ENCODE measurements around the gene SELL. TPM values are rescaled to one million over a fixed set of nuclear protein-coding genes. Genes with fewer than 3 reads are reported as not detected.

SELL gene
- total RNA-seq, 1 experiment from 2014 or later: not detected

GRCh38 chr1:169726851-169727250, 15.4 kb upstream of the SELL start:
- Mint-ChIP-seq H3K9me3 (ENCODE audit: unreplicated experiment) (no peaks in the 10 kb centered on the region), H3K36me3 (ENCODE audit: insufficient read depth, unreplicated experiment) (no peaks in the 10 kb centered on the region), H3K27me3 (ENCODE audit: insufficient read depth, unreplicated experiment) (no peaks in the 10 kb centered on the region), H3K4me3 (ENCODE audit: unreplicated experiment) (no peak overlapping the region), H3K4me1 (ENCODE audit: low read depth, unreplicated experiment) (no peaks in the 10 kb centered on the region), H3K27ac (ENCODE audit: unreplicated experiment) (no peak overlapping the region)
- no peak for DNase-seq
- TF ChIP-seq, protein P1, sequence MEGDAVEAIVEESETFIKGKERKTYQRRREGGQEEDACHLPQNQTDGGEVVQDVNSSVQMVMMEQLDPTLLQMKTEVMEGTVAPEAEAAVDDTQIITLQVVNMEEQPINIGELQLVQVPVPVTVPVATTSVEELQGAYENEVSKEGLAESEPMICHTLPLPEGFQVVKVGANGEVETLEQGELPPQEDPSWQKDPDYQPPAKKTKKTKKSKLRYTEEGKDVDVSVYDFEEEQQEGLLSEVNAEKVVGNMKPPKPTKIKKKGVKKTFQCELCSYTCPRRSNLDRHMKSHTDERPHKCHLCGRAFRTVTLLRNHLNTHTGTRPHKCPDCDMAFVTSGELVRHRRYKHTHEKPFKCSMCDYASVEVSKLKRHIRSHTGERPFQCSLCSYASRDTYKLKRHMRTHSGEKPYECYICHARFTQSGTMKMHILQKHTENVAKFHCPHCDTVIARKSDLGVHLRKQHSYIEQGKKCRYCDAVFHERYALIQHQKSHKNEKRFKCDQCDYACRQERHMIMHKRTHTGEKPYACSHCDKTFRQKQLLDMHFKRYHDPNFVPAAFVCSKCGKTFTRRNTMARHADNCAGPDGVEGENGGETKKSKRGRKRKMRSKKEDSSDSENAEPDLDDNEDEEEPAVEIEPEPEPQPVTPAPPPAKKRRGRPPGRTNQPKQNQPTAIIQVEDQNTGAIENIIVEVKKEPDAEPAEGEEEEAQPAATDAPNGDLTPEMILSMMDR (IDR thresholded peaks at IDR 0.05; ENCODE audit: insufficient read depth in 1 of 2, low read depth in 1 of 2, low read length in 1 of 2, severe bottlenecking in 1 of 2, unreplicated experiment in 1 of 2): no peak
- no peak overlapping the region for H3K4me3 ChIP-seq (ENCODE audit: low read depth, low read length)
- intact Hi-C loops (cut with micrococcal nuclease; ENCODE audit: unreplicated experiment): no loop called here
- no peaks in the 10 kb centered on the region for H3K9me3 ChIP-seq
- CTCF ChIA-PET: no interaction called here
- POLR2A ChIA-PET: no interaction called here
- H3K27me3 ChIP-seq (replicated peaks; ENCODE audit: control insufficient read depth, insufficient read depth, low read length): no peaks in the 10 kb centered on the region
- no TSS peak for BruUV-seq (replicated peaks)
- no peaks in the 10 kb centered on the region for H3K4me1 ChIP-seq
- no peaks in the 10 kb centered on the region for H3K36me3 ChIP-seq (ENCODE audit: control insufficient read depth, insufficient read depth, low read length)

GRCh38 chr1:169725930-169726329, 14.5 kb upstream of the SELL start:
- H3K4me1 Mint-ChIP-seq (ENCODE audit: low read depth, unreplicated experiment): no peaks in the 10 kb centered on the region
- intact Hi-C loops (cut with micrococcal nuclease; ENCODE audit: unreplicated experiment): no loop called here
- no peak overlapping the region for H3K27ac Mint-ChIP-seq (ENCODE audit: unreplicated experiment)
- ChIA-PET CTCF (no interaction called here), POLR2A (no interaction called here)
- DNase-seq: no peak
- H3K4me3 Mint-ChIP-seq (ENCODE audit: unreplicated experiment): no peak overlapping the region
- TF ChIP-seq, protein P1 (IDR thresholded peaks at IDR 0.05; ENCODE audit: insufficient read depth in 1 of 2, low read depth in 1 of 2, low read length in 1 of 2, severe bottlenecking in 1 of 2, unreplicated experiment in 1 of 2): no peak
- H3K9me3 Mint-ChIP-seq (ENCODE audit: unreplicated experiment): no peaks in the 10 kb centered on the region
- H3K36me3 Mint-ChIP-seq (ENCODE audit: insufficient read depth, unreplicated experiment): no peaks in the 10 kb centered on the region
- no peaks in the 10 kb centered on the region for H3K27me3 ChIP-seq (replicated peaks; ENCODE audit: control insufficient read depth, insufficient read depth, low read length)
- no peaks in the 10 kb centered on the region for H3K9me3 ChIP-seq
- no peaks in the 10 kb centered on the region for H3K36me3 ChIP-seq (ENCODE audit: control insufficient read depth, insufficient read depth, low read length)
- no peak overlapping the region for H3K4me3 ChIP-seq (ENCODE audit: low read depth, low read length)
- H3K27me3 Mint-ChIP-seq (ENCODE audit: insufficient read depth, unreplicated experiment): no peaks in the 10 kb centered on the region
- no TSS peak for BruUV-seq (replicated peaks)
- H3K4me1 ChIP-seq: no peaks in the 10 kb centered on the region

GRCh38 chr1:169724168-169724567, 12.7 kb upstream of the SELL start:
- no peak for DNase-seq
- H3K9me3 ChIP-seq: no peaks in the 10 kb centered on the region
- no peaks in the 10 kb centered on the region for H3K4me1 ChIP-seq
- H3K4me1 Mint-ChIP-seq (ENCODE audit: low read depth, unreplicated experiment): no peaks in the 10 kb centered on the region
- intact Hi-C loops (cut with micrococcal nuclease; ENCODE audit: unreplicated experiment): no loop called here
- ChIA-PET CTCF (no interaction called here), POLR2A (no interaction called here)
- H3K27ac Mint-ChIP-seq (ENCODE audit: unreplicated experiment): no peak overlapping the region
- BruUV-seq (replicated peaks): no TSS peak
- H3K9me3 Mint-ChIP-seq (ENCODE audit: unreplicated experiment): no peaks in the 10 kb centered on the region
- H3K4me3 Mint-ChIP-seq (ENCODE audit: unreplicated experiment): no peak overlapping the region
- H3K36me3 ChIP-seq (ENCODE audit: control insufficient read depth, insufficient read depth, low read length): no peaks in the 10 kb centered on the region
- TF ChIP-seq, protein P1 (IDR thresholded peaks at IDR 0.05; ENCODE audit: insufficient read depth in 1 of 2, low read depth in 1 of 2, low read length in 1 of 2, severe bottlenecking in 1 of 2, unreplicated experiment in 1 of 2): no peak
- H3K36me3 Mint-ChIP-seq (ENCODE audit: insufficient read depth, unreplicated experiment): no peaks in the 10 kb centered on the region
- no peak overlapping the region for H3K4me3 ChIP-seq (ENCODE audit: low read depth, low read length)
- H3K27me3 Mint-ChIP-seq (ENCODE audit: insufficient read depth, unreplicated experiment): no peaks in the 10 kb centered on the region
- no peaks in the 10 kb centered on the region for H3K27me3 ChIP-seq (replicated peaks; ENCODE audit: control insufficient read depth, insufficient read depth, low read length)
